ENCODE measurements around the gene ASCC1.

- no peak for TF ChIP-seq EP300 (IDR thresholded peaks at IDR 0.05)
- TF ChIP-seq CTCF (IDR thresholded peaks at IDR 0.05), result no peak
- no peak for TF ChIP-seq POLR2A (IDR thresholded peaks at IDR 0.05; ENCODE audit: low read depth)
- no peak for TF ChIP-seq POLR2AphosphoS5 (IDR thresholded peaks at IDR 0.05)
Measured at GRCh38 chr10:72095195-72095594, 120.9 kb downstream of the ASCC1 start.

All from esophagus muscularis mucosa (tissue), 4 donors.